Sigmoid colon (tissue), 7 donors: ENCODE measurements around the gene YES1. TPM values are rescaled to one million over a fixed set of nuclear protein-coding genes. Genes with fewer than 3 reads are reported as not detected.

ENCODE experiments used
- DNase-seq: peaks from one replicate; pipeline ENCODE4 v3.0.0-alpha.2; 2019
- H3K27ac ChIP-seq, 4 donors: fragments of 200-600 bp; sonication (generic); one replicate each; pipeline ENCODE4 v1.5.1; 2016 to 2019; ENCODE audit warnings: mild to moderate bottlenecking in 1 of 4
- H3K27me3 ChIP-seq, 3 donors: fragments of 200-600 bp; sonication (generic); one replicate each; pipeline ENCODE4 v1.5.1; 2019; ENCODE audit warnings: mild to moderate bottlenecking in 1 of 3
- H3K36me3 ChIP-seq, 4 donors: fragments of 200-600 bp; sonication (generic); one replicate each; pipeline ENCODE4 v1.5.1; 2016 to 2019
- H3K4me1 ChIP-seq, 4 donors: fragments of 200-600 bp; sonication (generic); one replicate each; pipeline ENCODE4 v1.5.1; 2017 to 2019
- H3K4me3 ChIP-seq, 4 donors: fragments of 200-600 bp; sonication (generic); one replicate each; pipeline ENCODE4 v1.5.1; 2017 to 2019; ENCODE audit warnings: mild to moderate bottlenecking in 2 of 4, moderate library complexity in 1 of 4
- H3K9me3 ChIP-seq, 4 donors: fragments of 200-600 bp in 3 of 4; sonication (generic) in 3 of 4; one replicate each; pipeline versions ENCODE4 v1.5.1 to v1.6.1; 2013 to 2019
- EP300 ChIP-seq, 4 donors: sonication (generic); formaldehyde crosslinking; IDR thresholded peaks; one replicate each; pipeline ENCODE4 v1.6.1; 2017; ENCODE audit warnings: antibody characterized with exemption in 4 of 4
- POLR2A ChIP-seq, 2 donors: fragments of 450-650 bp; IDR thresholded peaks; one replicate each; pipeline ENCODE4 v1.6.1; 2016; ENCODE audit warnings: antibody characterized with exemption in 2 of 2, mild to moderate bottlenecking in 2 of 2, moderate library complexity in 2 of 2
- POLR2AphosphoS5 ChIP-seq, 4 donors: sonication (generic); formaldehyde crosslinking; IDR thresholded peaks; one replicate each; pipeline ENCODE4 v1.6.1; 2017; ENCODE audit warnings: antibody characterized with exemption in 4 of 4
- WGBS, 2 donors: extraction: QIAGEN DNeasy Blood & Tissue Kit; methylation state at CpG; one replicate each; pipeline ENCODE4 v1.1.7; 2013; 5-methylcytosine and 5-hydroxymethylcytosine counted together
- intact Hi-C: fragments of 100-400 bp; cut with DNase I; formaldehyde crosslinking; loops from one replicate; pipeline ENCODE4 v1.15.1; 2023
- polyA plus RNA-seq, 3 donors: library from polyadenylated mRNA; stranded (reverse); fragments of 200-250 nt; gene quantifications; one replicate each; pipeline ENCODE4 v1.2.3, GENCODE V29; 2013
- total RNA-seq, 4 donors: library from RNA; depleted of rRNA; stranded (reverse); fragments of >200 nt; gene quantifications; one replicate each; pipeline ENCODE4 v1.1.0, GENCODE V29; 2016
- TF ChIP-seq, protein P1 (sequence below), 4 experiments: fragments of 450-650 bp in 3 of 4; fragments of 200-600 bp in 1 of 4; IDR thresholded peaks; one replicate each; pipeline ENCODE4 v1.5.1; 2016 to 2019; ENCODE audit warnings: antibody characterized with exemption in 4 of 4, mild to moderate bottlenecking in 3 of 4, moderate library complexity in 2 of 4
- donor health status: healthy with polysubstance abuse.
- donor health status: Bipolar disorder and iron deficiency.
- donor health status: healthy.

YES1 gene
- total and polyA plus RNA-seq, 7 donors = 27.6 to 146 (median 105) TPM

DNA sequence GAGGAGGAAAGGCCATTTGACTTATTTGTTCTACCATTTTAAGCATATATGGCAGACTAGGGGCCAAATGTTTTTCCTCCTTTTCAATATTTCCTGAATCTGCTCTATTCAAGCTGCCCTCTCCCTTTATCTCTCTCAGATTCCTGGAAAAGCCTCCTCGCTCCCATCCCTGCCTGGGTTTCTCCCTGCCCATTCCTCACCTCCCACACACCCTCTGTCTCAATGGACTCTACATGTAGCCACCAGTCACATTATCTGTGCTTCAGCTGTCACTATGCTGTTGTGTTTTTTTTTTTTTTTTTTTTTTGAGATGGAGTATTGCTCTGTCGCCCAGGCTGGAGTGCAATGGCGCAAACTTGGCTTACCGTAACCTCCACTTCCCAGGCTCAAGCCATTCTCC, 131.7 kb downstream of the YES1 start:
- 96 to 98% methylated on average over 4 of the region's 4 CpGs for WGBS, 2 donors

DNA sequence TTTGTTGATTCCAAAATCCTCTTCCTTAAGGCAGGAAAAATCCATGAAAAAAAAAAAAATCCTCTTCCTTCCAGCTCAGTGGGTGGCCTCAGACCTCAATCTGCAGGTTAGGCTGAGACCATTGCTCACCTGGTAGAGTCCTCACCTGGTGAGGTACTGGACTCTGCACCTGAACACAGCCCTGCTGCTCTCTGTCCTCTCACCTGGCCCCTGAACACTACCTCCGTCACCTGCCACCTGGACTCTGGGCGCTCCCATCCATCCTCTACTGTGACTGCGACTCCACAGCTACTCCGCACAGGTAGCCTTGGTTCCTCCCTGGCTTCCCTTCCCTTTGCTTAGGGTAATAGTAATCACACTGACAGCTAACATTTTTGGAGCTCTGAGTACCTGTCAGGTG, 132.5 kb downstream of the YES1 start:
- DNase-seq = no peak
- Histone ChIP-seq H3K9me3 (no peaks in the 10 kb centered on the region), H3K36me3 (peaks cover 6 to 71% (median 10%) of the 10 kb centered on the region in 4 donors), H3K4me3 (no peak overlapping the region), H3K4me1 (peaks cover 0 to 7% (median 4%) of the 10 kb centered on the region in 4 donors), H3K27ac (no peak overlapping the region), H3K27me3 (no peaks in the 10 kb centered on the region)
- 96 to 97% methylated on average over 4 of the region's 4 CpGs for WGBS, 2 donors
- intact Hi-C loops = no loop called here
- TF ChIP-seq EP300 (IDR thresholded peaks at IDR 0.05) (no peak), POLR2AphosphoS5 (IDR thresholded peaks at IDR 0.05) (no peak), POLR2A (IDR thresholded peaks at IDR 0.05) (no peak)
- TF ChIP-seq, protein P1, sequence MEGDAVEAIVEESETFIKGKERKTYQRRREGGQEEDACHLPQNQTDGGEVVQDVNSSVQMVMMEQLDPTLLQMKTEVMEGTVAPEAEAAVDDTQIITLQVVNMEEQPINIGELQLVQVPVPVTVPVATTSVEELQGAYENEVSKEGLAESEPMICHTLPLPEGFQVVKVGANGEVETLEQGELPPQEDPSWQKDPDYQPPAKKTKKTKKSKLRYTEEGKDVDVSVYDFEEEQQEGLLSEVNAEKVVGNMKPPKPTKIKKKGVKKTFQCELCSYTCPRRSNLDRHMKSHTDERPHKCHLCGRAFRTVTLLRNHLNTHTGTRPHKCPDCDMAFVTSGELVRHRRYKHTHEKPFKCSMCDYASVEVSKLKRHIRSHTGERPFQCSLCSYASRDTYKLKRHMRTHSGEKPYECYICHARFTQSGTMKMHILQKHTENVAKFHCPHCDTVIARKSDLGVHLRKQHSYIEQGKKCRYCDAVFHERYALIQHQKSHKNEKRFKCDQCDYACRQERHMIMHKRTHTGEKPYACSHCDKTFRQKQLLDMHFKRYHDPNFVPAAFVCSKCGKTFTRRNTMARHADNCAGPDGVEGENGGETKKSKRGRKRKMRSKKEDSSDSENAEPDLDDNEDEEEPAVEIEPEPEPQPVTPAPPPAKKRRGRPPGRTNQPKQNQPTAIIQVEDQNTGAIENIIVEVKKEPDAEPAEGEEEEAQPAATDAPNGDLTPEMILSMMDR (IDR thresholded peaks at IDR 0.05) = no peak

More for the DNA sequence above, 131.7 kb downstream of the YES1 start:
- H3K4me1 ChIP-seq = no peaks in the 10 kb centered on the region
- intact Hi-C loops = no loop called here
- no peak for DNase-seq
- TF ChIP-seq POLR2AphosphoS5 (IDR thresholded peaks at IDR 0.05) (no peak), EP300 (IDR thresholded peaks at IDR 0.05) (no peak), POLR2A (IDR thresholded peaks at IDR 0.05) (no peak)
- TF ChIP-seq, protein P1 (IDR thresholded peaks at IDR 0.05) = no peak
- H3K27me3 ChIP-seq = no peaks in the 10 kb centered on the region
- peaks cover 6 to 70% (median 10%) of the 10 kb centered on the region in 4 donors for H3K36me3 ChIP-seq
- H3K27ac ChIP-seq = no peak overlapping the region
- H3K4me3 ChIP-seq = no peak overlapping the region
- H3K9me3 ChIP-seq = no peaks in the 10 kb centered on the region

DNA sequence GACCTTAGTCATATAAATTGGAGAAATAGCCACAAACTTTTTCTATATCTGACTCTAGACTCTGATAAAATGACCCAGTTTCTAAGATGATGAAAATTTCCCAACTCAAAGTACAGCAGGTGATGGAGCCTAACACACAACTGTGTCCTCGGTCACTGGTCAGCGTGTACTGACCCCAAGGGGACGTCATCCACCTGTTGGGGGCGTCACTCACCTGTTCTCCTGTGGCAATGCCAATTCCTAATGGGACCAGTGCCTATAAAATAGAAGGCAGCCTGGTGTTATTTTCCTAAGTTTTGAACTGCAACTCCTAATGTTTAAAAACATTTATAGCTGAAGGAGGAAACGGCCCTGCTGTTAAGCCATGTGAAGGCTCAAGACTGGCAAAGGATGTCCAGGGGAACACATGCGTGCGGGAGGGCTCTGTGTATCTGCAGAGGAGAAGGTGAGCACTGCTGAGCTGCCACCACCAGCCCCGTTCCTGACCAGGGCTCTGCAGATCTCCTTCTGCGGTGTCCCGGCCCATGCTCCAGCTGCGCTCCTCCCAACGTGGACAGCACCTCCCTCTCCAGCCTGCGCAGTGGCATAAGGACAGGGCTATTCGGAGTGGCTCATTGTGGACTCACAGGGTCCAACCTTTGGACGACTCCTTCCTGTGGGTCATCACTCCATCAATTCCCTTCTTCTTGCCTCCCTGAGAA, 133.4 kb downstream of the YES1 start:
- WGBS, 2 donors = 93% methylated on average over 15 of the region's 15 CpGs
- Histone ChIP-seq H3K36me3 (peaks cover 6 to 71% (median 10%) of the 10 kb centered on the region in 4 donors), H3K4me3 (no peak overlapping the region), H3K4me1 (peaks cover 0 to 16% (median 12%) of the 10 kb centered on the region in 4 donors), H3K27ac (no peak overlapping the region), H3K9me3 (no peaks in the 10 kb centered on the region), H3K27me3 (no peaks in the 10 kb centered on the region)
- TF ChIP-seq POLR2A (IDR thresholded peaks at IDR 0.05) (no peak), EP300 (IDR thresholded peaks at IDR 0.05) (no peak), POLR2AphosphoS5 (IDR thresholded peaks at IDR 0.05) (no peak)
- TF ChIP-seq, protein P1 (IDR thresholded peaks at IDR 0.05) = no peak
- no peak for DNase-seq
- intact Hi-C loops = no loop called here

DNA sequence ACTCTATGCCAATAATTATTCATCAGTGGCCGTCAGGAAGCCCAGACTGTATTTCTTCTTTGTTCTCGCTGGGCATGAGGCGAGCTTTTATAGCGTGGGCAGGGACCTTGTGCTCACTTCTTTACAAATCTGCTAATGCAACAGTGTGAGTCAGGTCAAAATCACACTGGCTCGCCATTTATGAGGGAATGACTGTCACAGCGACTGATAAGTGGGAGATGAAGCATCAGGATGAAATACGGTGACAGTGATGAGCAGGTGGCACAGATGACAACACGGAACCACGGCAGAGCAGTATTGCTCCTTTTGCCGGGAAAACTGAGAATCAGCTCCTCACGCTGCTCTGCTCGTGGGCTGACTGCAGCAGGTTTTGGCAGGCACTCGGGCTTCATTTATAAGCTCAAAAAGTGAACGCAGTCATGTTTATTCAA, 134.1 kb downstream of the YES1 start:
- H3K36me3 ChIP-seq = peaks cover 6 to 65% (median 10%) of the 10 kb centered on the region in 4 donors
- H3K4me1 ChIP-seq = peaks cover 0 to 22% (median 17%) of the 10 kb centered on the region in 4 donors
- H3K27ac ChIP-seq = no peak overlapping the region
- TF ChIP-seq EP300 (IDR thresholded peaks at IDR 0.05) = no peak
- TF ChIP-seq POLR2A (IDR thresholded peaks at IDR 0.05) = no peak
- no peak for TF ChIP-seq POLR2AphosphoS5 (IDR thresholded peaks at IDR 0.05)
- TF ChIP-seq, protein P1 (IDR thresholded peaks at IDR 0.05) = no peak
- intact Hi-C loops = no loop called here
- H3K27me3 ChIP-seq = no peaks in the 10 kb centered on the region
- no peaks in the 10 kb centered on the region for H3K9me3 ChIP-seq
- DNase-seq = no peak
- 91 to 92% methylated on average over 14 of the region's 14 CpGs for WGBS, 2 donors
- H3K4me3 ChIP-seq = no peak overlapping the region
